ENCODE results near the gene SPATS2L.

Gene SPATS2L

DNA sequence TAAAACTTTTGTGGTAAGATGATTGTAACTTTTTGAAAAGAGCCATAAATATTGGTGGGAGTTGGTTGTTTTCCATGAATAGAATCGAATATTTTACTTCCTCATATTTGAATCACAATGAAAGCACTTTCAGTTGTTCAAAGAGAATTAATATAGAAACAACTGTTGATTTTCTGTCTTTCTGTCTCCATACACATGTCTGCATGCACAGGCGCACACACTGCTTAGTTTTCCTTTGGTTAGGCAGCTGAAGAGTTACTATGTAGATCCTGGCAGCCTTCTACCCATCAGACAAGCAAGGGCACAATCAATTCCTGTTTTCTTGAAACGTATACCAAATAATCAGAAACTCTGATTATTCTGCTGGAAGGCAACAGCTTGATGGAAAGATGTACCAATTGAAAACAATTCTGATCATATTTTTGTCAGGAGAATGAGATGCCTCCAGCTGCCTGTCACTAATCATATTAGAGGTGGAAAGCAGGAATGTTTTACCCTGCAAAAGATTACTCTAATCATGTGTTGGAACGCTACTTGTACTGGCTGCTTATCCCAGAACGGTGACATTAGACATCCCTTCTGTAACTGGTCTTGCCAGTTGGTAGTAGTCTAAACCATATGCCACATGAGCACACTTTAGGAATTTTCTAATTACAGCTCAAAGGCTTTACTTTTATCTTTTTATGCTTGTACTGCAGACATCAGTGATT, 24.0 kb downstream of the SPATS2L start:
- Histone ChIP-seq H3K36me3 (ENCODE audit: control insufficient read depth, low read length) (no peaks in the 10 kb centered on the region), H3K4me1 (ENCODE audit: control insufficient read depth, low read length) (no peaks in the 10 kb centered on the region), H4K20me1 (ENCODE audit: control insufficient read depth, insufficient read depth, low read depth, low read length) (no peaks in the 10 kb centered on the region), H3K4me2 (ENCODE audit: low read length) (no peak overlapping the region), H3K9me2 (replicated peaks; ENCODE audit: control insufficient read depth, low read length) (no peaks in the 10 kb centered on the region), H3K4me3 (ENCODE audit: low read length) (no peak overlapping the region), H3F3A (ENCODE audit: control insufficient read depth, insufficient read depth) (no peaks in the 10 kb centered on the region), H3K79me2 (ENCODE audit: control insufficient read depth, low read length) (no peaks in the 10 kb centered on the region), H3K9me3 (ENCODE audit: control insufficient read depth, insufficient read depth, low read length) (no peaks in the 10 kb centered on the region), H3K27me3 (ENCODE audit: control insufficient read depth, low read length) (no peaks in the 10 kb centered on the region), H3K27ac (ENCODE audit: low read depth, low read length) (no peak overlapping the region)
- no peak for TF ChIP-seq EZH2phosphoT487 (IDR thresholded peaks at IDR 0.05; ENCODE audit: borderline replicate concordance, low read length)
- TF ChIP-seq, protein P1, sequence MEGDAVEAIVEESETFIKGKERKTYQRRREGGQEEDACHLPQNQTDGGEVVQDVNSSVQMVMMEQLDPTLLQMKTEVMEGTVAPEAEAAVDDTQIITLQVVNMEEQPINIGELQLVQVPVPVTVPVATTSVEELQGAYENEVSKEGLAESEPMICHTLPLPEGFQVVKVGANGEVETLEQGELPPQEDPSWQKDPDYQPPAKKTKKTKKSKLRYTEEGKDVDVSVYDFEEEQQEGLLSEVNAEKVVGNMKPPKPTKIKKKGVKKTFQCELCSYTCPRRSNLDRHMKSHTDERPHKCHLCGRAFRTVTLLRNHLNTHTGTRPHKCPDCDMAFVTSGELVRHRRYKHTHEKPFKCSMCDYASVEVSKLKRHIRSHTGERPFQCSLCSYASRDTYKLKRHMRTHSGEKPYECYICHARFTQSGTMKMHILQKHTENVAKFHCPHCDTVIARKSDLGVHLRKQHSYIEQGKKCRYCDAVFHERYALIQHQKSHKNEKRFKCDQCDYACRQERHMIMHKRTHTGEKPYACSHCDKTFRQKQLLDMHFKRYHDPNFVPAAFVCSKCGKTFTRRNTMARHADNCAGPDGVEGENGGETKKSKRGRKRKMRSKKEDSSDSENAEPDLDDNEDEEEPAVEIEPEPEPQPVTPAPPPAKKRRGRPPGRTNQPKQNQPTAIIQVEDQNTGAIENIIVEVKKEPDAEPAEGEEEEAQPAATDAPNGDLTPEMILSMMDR (IDR thresholded peaks at IDR 0.05; ENCODE audit: low read depth, low read length, poor library complexity, severe bottlenecking) = no peak

DNA sequence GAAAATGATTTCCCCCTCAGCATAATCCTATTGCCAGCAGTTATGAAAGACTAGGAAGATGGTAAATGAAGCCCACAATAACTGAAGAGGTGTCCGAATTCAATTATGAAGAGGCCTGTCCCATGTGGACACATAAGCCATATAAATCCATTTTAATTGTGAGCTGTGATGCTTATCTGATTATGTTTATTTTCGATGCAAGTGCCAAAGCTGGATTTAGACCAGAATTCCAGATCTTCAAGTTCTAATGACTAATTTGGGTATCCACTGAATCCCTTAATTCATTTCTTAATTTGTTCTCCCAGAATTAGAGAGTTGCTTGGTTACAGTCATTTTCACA, 24.5 kb downstream of the SPATS2L start:
- no peak overlapping the region for H3K4me2 ChIP-seq (ENCODE audit: low read length)
- H4K20me1 ChIP-seq (ENCODE audit: control insufficient read depth, insufficient read depth, low read depth, low read length) = no peaks in the 10 kb centered on the region
- H3K9me3 ChIP-seq (ENCODE audit: control insufficient read depth, insufficient read depth, low read length) = no peaks in the 10 kb centered on the region
- H3K4me1 ChIP-seq (ENCODE audit: control insufficient read depth, low read length) = no peaks in the 10 kb centered on the region
- H3K4me3 ChIP-seq (ENCODE audit: low read length) = no peak overlapping the region
- no peaks in the 10 kb centered on the region for H3K9me2 ChIP-seq (replicated peaks; ENCODE audit: control insufficient read depth, low read length)
- no peaks in the 10 kb centered on the region for H3K36me3 ChIP-seq (ENCODE audit: control insufficient read depth, low read length)
- H3K27me3 ChIP-seq (ENCODE audit: control insufficient read depth, low read length) = no peaks in the 10 kb centered on the region
- no peak overlapping the region for H3K27ac ChIP-seq (ENCODE audit: low read depth, low read length)
- TF ChIP-seq, protein P1 (IDR thresholded peaks at IDR 0.05; ENCODE audit: low read depth, low read length, poor library complexity, severe bottlenecking) = no peak
- no peak for TF ChIP-seq EZH2phosphoT487 (IDR thresholded peaks at IDR 0.05; ENCODE audit: borderline replicate concordance, low read length)
- H3K79me2 ChIP-seq (ENCODE audit: control insufficient read depth, low read length) = no peaks in the 10 kb centered on the region
- no peaks in the 10 kb centered on the region for H3F3A ChIP-seq (ENCODE audit: control insufficient read depth, insufficient read depth)

DNA sequence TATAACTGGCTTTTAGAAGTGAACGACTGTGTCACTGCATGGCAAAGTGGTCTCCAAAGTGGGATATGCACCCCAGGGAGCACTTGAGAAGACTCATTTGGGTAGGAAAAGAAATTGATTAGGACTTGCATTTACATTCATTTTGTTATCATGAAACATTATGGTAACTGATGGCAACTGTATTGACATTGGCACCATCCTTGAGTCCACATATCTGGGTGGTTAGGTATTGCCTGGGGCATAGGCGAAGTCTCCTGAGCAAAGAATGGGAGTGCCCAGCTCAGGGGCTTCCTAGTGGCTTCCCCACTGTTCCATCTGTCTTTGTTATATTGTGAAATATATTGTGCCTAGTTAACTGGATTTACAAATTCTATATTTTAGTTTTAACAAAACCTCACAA, 29.2 kb downstream of the SPATS2L start:
- TF ChIP-seq, protein P1 (IDR thresholded peaks at IDR 0.05; ENCODE audit: low read depth, low read length, poor library complexity, severe bottlenecking) = no peak
- TF ChIP-seq EZH2phosphoT487 (IDR thresholded peaks at IDR 0.05; ENCODE audit: borderline replicate concordance, low read length) = no peak
- no peaks in the 10 kb centered on the region for H3K79me2 ChIP-seq (ENCODE audit: control insufficient read depth, low read length)
- no peak overlapping the region for H3K4me2 ChIP-seq (ENCODE audit: low read length)
- H3K4me1 ChIP-seq (ENCODE audit: control insufficient read depth, low read length) = no peaks in the 10 kb centered on the region
- no peaks in the 10 kb centered on the region for H4K20me1 ChIP-seq (ENCODE audit: control insufficient read depth, insufficient read depth, low read depth, low read length)
- no peaks in the 10 kb centered on the region for H3K36me3 ChIP-seq (ENCODE audit: control insufficient read depth, low read length)
- H3K9me2 ChIP-seq (replicated peaks; ENCODE audit: control insufficient read depth, low read length) = no peaks in the 10 kb centered on the region
- H3K4me3 ChIP-seq (ENCODE audit: low read length) = no peak overlapping the region
- no peaks in the 10 kb centered on the region for H3K27me3 ChIP-seq (ENCODE audit: control insufficient read depth, low read length)
- no peaks in the 10 kb centered on the region for H3K9me3 ChIP-seq (ENCODE audit: control insufficient read depth, insufficient read depth, low read length)
- H3F3A ChIP-seq (ENCODE audit: control insufficient read depth, insufficient read depth) = no peaks in the 10 kb centered on the region
- H3K27ac ChIP-seq (ENCODE audit: low read depth, low read length) = no peak overlapping the region
